Astrocyte (in vitro differentiated cells and primary cell): ENCODE data around the gene BMP7. TPM values are rescaled to one million over a fixed set of nuclear protein-coding genes. Genes with fewer than 3 reads are reported as not detected.

Experiments used
- DNase-seq: peaks from one replicate; pipeline ENCODE4 v3.0.0-alpha.2; 2010; ENCODE audit warnings: low read depth
- FAIRE-seq: peaks from 2 replicates; lab custom pipeline; 2011; peaks lifted over from hg19 to GRCh38; lab: Jason Lieb, UNC
- H2AFZ ChIP-seq: 2 replicates; pipeline ENCODE4 v1.6.0; 2012; ENCODE audit warnings: low read depth, low read length, inconsistent platforms
- H3K27ac ChIP-seq: 2 replicates; pipeline ENCODE4 v1.5.1; 2011; ENCODE audit warnings: low read depth, low read length, inconsistent platforms
- H3K27me3 ChIP-seq: 2 replicates; pipeline ENCODE4 v1.6.0; 2011; ENCODE audit warnings: low read length, inconsistent platforms; ENCODE audit not compliant: insufficient read depth
- H3K36me3 ChIP-seq: 2 replicates; pipeline ENCODE4 v1.5.1; 2011; ENCODE audit warnings: low read length, inconsistent platforms; ENCODE audit not compliant: insufficient read depth
- H3K4me1 ChIP-seq: 2 replicates; pipeline ENCODE4 v1.5.1; 2011; ENCODE audit warnings: low read length, inconsistent platforms; ENCODE audit not compliant: insufficient read depth
- H3K4me2 ChIP-seq: 2 replicates; pipeline ENCODE4 v1.6.0; 2012; ENCODE audit warnings: low read length, inconsistent platforms
- H3K4me3 ChIP-seq: 2 replicates; pipeline ENCODE4 v1.5.1; 2011; ENCODE audit warnings: low read depth, mild to moderate bottlenecking, low read length, inconsistent platforms; ENCODE audit not compliant: insufficient read depth
- H3K79me2 ChIP-seq: 2 replicates; pipeline ENCODE4 v1.6.0; 2012; ENCODE audit warnings: mild to moderate bottlenecking, low read length, inconsistent platforms; ENCODE audit not compliant: insufficient read depth
- H3K9ac ChIP-seq: 2 replicates; pipeline ENCODE4 v1.6.0; 2012; ENCODE audit warnings: mild to moderate bottlenecking, low read length, inconsistent platforms
- H3K9me3 ChIP-seq: 2 replicates; pipeline ENCODE4 v1.5.1; 2012; ENCODE audit warnings: low read depth, mild to moderate bottlenecking, low read length, inconsistent platforms; ENCODE audit not compliant: insufficient read depth
- H4K20me1 ChIP-seq: 2 replicates; pipeline ENCODE4 v1.6.0; 2012; ENCODE audit warnings: low read length, inconsistent platforms; ENCODE audit not compliant: insufficient read depth
- H3K27ac Mint-ChIP-seq: one replicate; pipeline ENCODE4 v1.8.0; 2021; ENCODE audit warnings: mild to moderate bottlenecking, mixed read lengths; ENCODE audit not compliant: unreplicated experiment
- H3K27me3 Mint-ChIP-seq: one replicate; pipeline ENCODE4 v1.8.0; 2021; ENCODE audit warnings: low read depth, mixed read lengths; ENCODE audit not compliant: unreplicated experiment
- H3K36me3 Mint-ChIP-seq: one replicate; pipeline ENCODE4 v1.8.0; 2021; ENCODE audit warnings: low read depth, mixed read lengths; ENCODE audit not compliant: unreplicated experiment
- H3K4me1 Mint-ChIP-seq: one replicate; pipeline ENCODE4 v1.8.0; 2021; ENCODE audit warnings: low read depth, mixed read lengths; ENCODE audit not compliant: unreplicated experiment
- H3K4me3 Mint-ChIP-seq: one replicate; pipeline ENCODE4 v1.8.0; 2021; ENCODE audit warnings: mild to moderate bottlenecking, moderate library complexity, mixed read lengths; ENCODE audit not compliant: unreplicated experiment
- H3K9me3 Mint-ChIP-seq: one replicate; pipeline ENCODE4 v1.8.0; 2021; ENCODE audit warnings: mild to moderate bottlenecking, mixed read lengths; ENCODE audit not compliant: unreplicated experiment
- CTCF ChIP-seq: IDR thresholded peaks from 2 replicates; pipeline ENCODE4 v1.5.1; 2011; ENCODE audit warnings: low read depth, mild to moderate bottlenecking, inconsistent platforms, low read length, moderate library complexity; ENCODE audit not compliant: insufficient read depth
- EZH2 ChIP-seq: IDR thresholded peaks from 2 replicates; pipeline ENCODE4 v1.6.1; 2012; ENCODE audit warnings: mild to moderate bottlenecking, low read length, inconsistent platforms; ENCODE audit not compliant: insufficient read depth
- total RNA-seq: library from RNA; stranded (reverse); gene quantifications from 2 replicates; pipeline ENCODE4 v1.2.1, GENCODE V29; 2021

BMP7 gene
- total RNA-seq, 1 donor from 2014 or later = 15.3 TPM

GRCh38 chr20:57213291-57213690, 53.1 kb downstream of the BMP7 start:
- no peak for TF ChIP-seq EZH2
- no peak for TF ChIP-seq CTCF
- H3K4me1 ChIP-seq = peaks cover 14% of the 10 kb centered on the region
- peak overlapping the region; percentile 47 for H3K27ac ChIP-seq
- H3K27me3 ChIP-seq = no peaks in the 10 kb centered on the region
- H3K9ac ChIP-seq = peak overlapping the region; percentile 51
- Mint-ChIP-seq H3K4me3 (peak overlapping the region; percentile 60), H3K27me3 (peaks cover 6% of the 10 kb centered on the region), H3K36me3 (no peaks in the 10 kb centered on the region), H3K4me1 (peaks cover 24% of the 10 kb centered on the region), H3K27ac (peak overlapping the region; percentile 97), H3K9me3 (no peaks in the 10 kb centered on the region)
- H3K36me3 ChIP-seq = no peaks in the 10 kb centered on the region
- FAIRE-seq (no peak), DNase-seq (no peak)
- no peaks in the 10 kb centered on the region for H3K79me2 ChIP-seq
- no peak overlapping the region for H2AFZ ChIP-seq
- no peaks in the 10 kb centered on the region for H3K9me3 ChIP-seq
- H3K4me3 ChIP-seq = no peak overlapping the region
- no peaks in the 10 kb centered on the region for H4K20me1 ChIP-seq
- H3K4me2 ChIP-seq = peak overlapping the region; percentile 64

- Mint-ChIP-seq H3K4me1 (peaks cover 24% of the 10 kb centered on the region), H3K4me3 (peak overlapping the region; percentile 60), H3K36me3 (no peaks in the 10 kb centered on the region), H3K27ac (peak overlapping the region; percentile 97), H3K27me3 (peaks cover 5% of the 10 kb centered on the region), H3K9me3 (no peaks in the 10 kb centered on the region)
- TF ChIP-seq EZH2 (no peak), CTCF (no peak)
- Histone ChIP-seq H4K20me1 (no peaks in the 10 kb centered on the region), H3K9me3 (no peaks in the 10 kb centered on the region), H3K36me3 (no peaks in the 10 kb centered on the region), H3K79me2 (no peaks in the 10 kb centered on the region), H3K4me1 (peaks cover 14% of the 10 kb centered on the region), H3K27ac (peak overlapping the region; percentile 56), H3K4me3 (peak overlapping the region; percentile 0), H3K27me3 (no peaks in the 10 kb centered on the region), H3K9ac (peak overlapping the region; percentile 61), H2AFZ (peak overlapping the region; percentile 43), H3K4me2 (peak overlapping the region; percentile 64)
- DNase-seq (peak; percentile 94), FAIRE-seq (peak; percentile 80)
Observed at GRCh38 chr20:57212534-57213276, 53.7 kb downstream of the BMP7 start.
